ENCODE results near the gene SMYD3.
A peak's percentile ranks its signal among the peaks of the same experiment; 100 is the strongest.

The SMYD3 gene

GRCh38 chr1:246096356-246096755 is 410.7 kb downstream of the SMYD3 start:
- H3K36me3 ChIP-seq (ENCODE audit: control insufficient read depth in 4 of 4, insufficient read depth in 4 of 4, low read length in 3 of 4), result peaks cover 0 to 6% (median 0%) of the 10 kb centered on the region in 4 experiments
- ChIA-PET CTCF (interaction anchor here (1.1 to 1.5 kb wide), 2 partner anchors 30 to 83 kb away, joined by 3 read pairs; no protein-coding TSS in a partner anchor), POLR2A (no interaction called here)
- no peaks in the 10 kb centered on the region for H3K27me3 ChIP-seq (replicated peaks in 2 of 5; ENCODE audit: control insufficient read depth in 4 of 5, insufficient read depth in 5 of 5, low read length in 4 of 5)
- WGBS (ENCODE audit: insufficient coverage), result 100% methylated on average over 1 of the region's 5 CpGs
- peaks cover 0 to 2% (median 0%) of the 10 kb centered on the region in 5 experiments for H3K9me3 ChIP-seq (ENCODE audit: control extremely low read depth in 1 of 5, control insufficient read depth in 4 of 5, insufficient read depth in 2 of 5, low read depth in 1 of 5, low read length in 4 of 5)
- no peak overlapping the region for H3K4me3 ChIP-seq (ENCODE audit: control insufficient read depth in 1 of 7, extremely low read depth in 1 of 7, insufficient read depth in 4 of 7, low read depth in 2 of 7, low read length in 6 of 7)
- H3K4me1 ChIP-seq (ENCODE audit: control extremely low read depth in 1 of 4, control insufficient read depth in 4 of 4, insufficient read depth in 4 of 4, low read length in 3 of 4), result peaks cover 4 to 24% (median 13%) of the 10 kb centered on the region in 4 experiments
- H3K27ac ChIP-seq (ENCODE audit: insufficient read depth in 1 of 2, low read depth in 1 of 2, low read length in 2 of 2, poor library complexity in 1 of 2, severe bottlenecking in 2 of 2), result no peak overlapping the region
- DNase-seq, result no peak

- H3K36me3 ChIP-seq (ENCODE audit: control insufficient read depth in 4 of 4, insufficient read depth in 4 of 4, low read length in 3 of 4), result peaks cover 0 to 6% (median 0%) of the 10 kb centered on the region in 4 experiments
- H3K9me3 ChIP-seq (ENCODE audit: control extremely low read depth in 1 of 5, control insufficient read depth in 4 of 5, insufficient read depth in 2 of 5, low read depth in 1 of 5, low read length in 4 of 5), result peaks cover 0 to 2% (median 0%) of the 10 kb centered on the region in 5 experiments
- ChIA-PET POLR2A (no interaction called here), CTCF (interaction anchor here (1.1 kb wide), 1 partner anchor 82 kb away, joined by 3 read pairs; no protein-coding TSS in a partner anchor)
- no peak overlapping the region for H3K27ac ChIP-seq (ENCODE audit: insufficient read depth in 1 of 2, low read depth in 1 of 2, low read length in 2 of 2, poor library complexity in 1 of 2, severe bottlenecking in 2 of 2)
- 96% methylated on average over 5 of the region's 6 CpGs for WGBS (ENCODE audit: insufficient coverage)
- H3K4me3 ChIP-seq (ENCODE audit: control insufficient read depth in 1 of 7, extremely low read depth in 1 of 7, insufficient read depth in 4 of 7, low read depth in 2 of 7, low read length in 6 of 7), result no peak overlapping the region
- no peak for DNase-seq
- peaks cover 4 to 31% (median 14%) of the 10 kb centered on the region in 4 experiments for H3K4me1 ChIP-seq (ENCODE audit: control extremely low read depth in 1 of 4, control insufficient read depth in 4 of 4, insufficient read depth in 4 of 4, low read length in 3 of 4)
- no peaks in the 10 kb centered on the region for H3K27me3 ChIP-seq (replicated peaks in 2 of 5; ENCODE audit: control insufficient read depth in 4 of 5, insufficient read depth in 5 of 5, low read length in 4 of 5)
Measured at GRCh38 chr1:246095443-246095842, 411.6 kb downstream of the SMYD3 start.

- peaks cover 4 to 43% (median 14%) of the 10 kb centered on the region in 4 experiments for H3K4me1 ChIP-seq (ENCODE audit: control extremely low read depth in 1 of 4, control insufficient read depth in 4 of 4, insufficient read depth in 4 of 4, low read length in 3 of 4)
- POLR2A ChIA-PET, result interaction anchor here (0.6 kb wide), 2 partner anchors 18 to 170 kb away, joined by 4 read pairs; no protein-coding TSS in a partner anchor
- no peak overlapping the region for H3K4me3 ChIP-seq (ENCODE audit: control insufficient read depth in 1 of 7, extremely low read depth in 1 of 7, insufficient read depth in 4 of 7, low read depth in 2 of 7, low read length in 6 of 7)
- no peaks in the 10 kb centered on the region for H3K9me3 ChIP-seq (ENCODE audit: control extremely low read depth in 1 of 5, control insufficient read depth in 4 of 5, insufficient read depth in 2 of 5, low read depth in 1 of 5, low read length in 4 of 5)
- DNase-seq, result no peak
- CTCF ChIA-PET, result no interaction called here
- 100% methylated on average over 1 of the region's 4 CpGs for whole genome bisulfite sequencing (ENCODE audit: insufficient coverage)
- peaks cover 0 to 6% (median 0%) of the 10 kb centered on the region in 4 experiments for H3K36me3 ChIP-seq (ENCODE audit: control insufficient read depth in 4 of 4, insufficient read depth in 4 of 4, low read length in 3 of 4)
- no peak overlapping the region for H3K27ac ChIP-seq (ENCODE audit: insufficient read depth in 1 of 2, low read depth in 1 of 2, low read length in 2 of 2, poor library complexity in 1 of 2, severe bottlenecking in 2 of 2)
- H3K27me3 ChIP-seq (replicated peaks in 2 of 5; ENCODE audit: control insufficient read depth in 4 of 5, insufficient read depth in 5 of 5, low read length in 4 of 5), result no peaks in the 10 kb centered on the region
Measured at GRCh38 chr1:246093230-246093629, 413.8 kb downstream of the SMYD3 start.

DNA sequence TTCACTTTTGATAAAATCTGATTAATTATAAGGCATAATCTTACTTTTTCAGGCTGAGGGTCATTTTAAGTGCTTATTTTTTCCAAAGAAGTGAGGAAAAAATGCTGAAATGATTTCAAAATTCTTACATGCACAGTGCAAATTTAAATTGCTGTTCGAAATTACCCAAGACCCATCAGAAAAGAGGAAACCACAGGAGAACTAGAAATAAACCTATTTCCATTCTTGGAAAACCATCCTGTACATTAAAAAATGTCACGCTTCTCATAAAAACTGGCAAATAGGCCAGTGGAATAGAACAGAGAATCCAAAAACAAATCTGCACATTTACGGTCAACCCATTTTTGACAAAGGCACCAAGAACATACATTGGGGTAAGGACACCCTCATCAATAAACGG is 414.9 kb downstream of the SMYD3 start:
- Histone ChIP-seq H3K36me3 (ENCODE audit: control insufficient read depth in 4 of 4, insufficient read depth in 4 of 4, low read length in 3 of 4) (peaks cover 0 to 6% (median 0%) of the 10 kb centered on the region in 4 experiments), H3K9me3 (ENCODE audit: control extremely low read depth in 1 of 5, control insufficient read depth in 4 of 5, insufficient read depth in 2 of 5, low read depth in 1 of 5, low read length in 4 of 5) (peaks cover 0 to 2% (median 0%) of the 10 kb centered on the region in 5 experiments), H3K27me3 (replicated peaks in 2 of 5; ENCODE audit: control insufficient read depth in 4 of 5, insufficient read depth in 5 of 5, low read length in 4 of 5) (no peaks in the 10 kb centered on the region), H3K4me3 (ENCODE audit: control insufficient read depth in 1 of 7, extremely low read depth in 1 of 7, insufficient read depth in 4 of 7, low read depth in 2 of 7, low read length in 6 of 7) (peak overlapping the region in 2 of 7 experiments; percentile 14 to 34), H3K4me1 (ENCODE audit: control extremely low read depth in 1 of 4, control insufficient read depth in 4 of 4, insufficient read depth in 4 of 4, low read length in 3 of 4) (peaks cover 4 to 43% (median 14%) of the 10 kb centered on the region in 4 experiments), H3K27ac (ENCODE audit: insufficient read depth in 1 of 2, low read depth in 1 of 2, low read length in 2 of 2, poor library complexity in 1 of 2, severe bottlenecking in 2 of 2) (no peak overlapping the region)
- POLR2A ChIA-PET, result no interaction called here
- no peak for DNase-seq
- CTCF ChIA-PET, result interaction anchor here (1.4 kb wide), 1 partner anchor 23 kb away, joined by 4 read pairs; no protein-coding TSS in a partner anchor
- 50% methylated on average over 2 of the region's 4 CpGs for WGBS (ENCODE audit: insufficient coverage)

GRCh38 chr1:246091477-246091876 is 415.6 kb downstream of the SMYD3 start:
- POLR2A ChIA-PET, result no interaction called here
- Histone ChIP-seq H3K27me3 (replicated peaks in 2 of 5; ENCODE audit: control insufficient read depth in 4 of 5, insufficient read depth in 5 of 5, low read length in 4 of 5) (no peaks in the 10 kb centered on the region), H3K27ac (ENCODE audit: insufficient read depth in 1 of 2, low read depth in 1 of 2, low read length in 2 of 2, poor library complexity in 1 of 2, severe bottlenecking in 2 of 2) (no peak overlapping the region), H3K36me3 (ENCODE audit: control insufficient read depth in 4 of 4, insufficient read depth in 4 of 4, low read length in 3 of 4) (peaks cover 0 to 6% (median 0%) of the 10 kb centered on the region in 4 experiments), H3K4me1 (ENCODE audit: control extremely low read depth in 1 of 4, control insufficient read depth in 4 of 4, insufficient read depth in 4 of 4, low read length in 3 of 4) (peaks cover 4 to 43% (median 14%) of the 10 kb centered on the region in 4 experiments), H3K4me3 (ENCODE audit: control insufficient read depth in 1 of 7, extremely low read depth in 1 of 7, insufficient read depth in 4 of 7, low read depth in 2 of 7, low read length in 6 of 7) (no peak overlapping the region), H3K9me3 (ENCODE audit: control extremely low read depth in 1 of 5, control insufficient read depth in 4 of 5, insufficient read depth in 2 of 5, low read depth in 1 of 5, low read length in 4 of 5) (peaks cover 0 to 2% (median 0%) of the 10 kb centered on the region in 5 experiments)
- WGBS (ENCODE audit: insufficient coverage), result 92% methylated on average over 2 of the region's 4 CpGs
- DNase-seq, result peak in 1 of 3 donors; percentile 22
- CTCF ChIA-PET, result interaction anchor here (1.4 kb wide), 1 partner anchor 22 kb away, joined by 4 read pairs; no protein-coding TSS in a partner anchor

DNA sequence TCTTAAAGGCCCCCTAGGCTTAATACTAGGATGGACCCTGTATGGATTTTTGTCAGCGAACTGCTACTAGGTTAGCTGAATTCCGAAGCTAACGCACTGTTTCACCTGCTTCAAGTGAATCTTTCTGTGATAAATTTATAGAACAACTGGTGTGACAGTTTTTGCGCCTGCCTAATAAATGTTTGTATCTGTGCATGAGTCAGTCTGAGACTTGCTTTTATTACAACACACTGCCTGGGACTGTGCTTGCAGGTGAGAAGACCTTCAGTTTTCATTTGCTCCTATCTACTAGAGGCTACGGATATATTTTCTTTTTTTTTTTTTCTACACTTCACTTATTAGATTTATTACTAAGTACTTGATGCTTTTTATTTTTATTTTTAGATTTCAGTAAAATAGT is 420.9 kb downstream of the SMYD3 start:
- ChIA-PET CTCF (no interaction called here), POLR2A (no interaction called here)
- H3K9me3 ChIP-seq (ENCODE audit: control extremely low read depth in 1 of 5, control insufficient read depth in 4 of 5, insufficient read depth in 2 of 5, low read depth in 1 of 5, low read length in 4 of 5), result peaks cover 2 to 11% (median 9%) of the 10 kb centered on the region in 5 experiments
- H3K27ac ChIP-seq (ENCODE audit: insufficient read depth in 1 of 2, low read depth in 1 of 2, low read length in 2 of 2, poor library complexity in 1 of 2, severe bottlenecking in 2 of 2), result no peak overlapping the region
- H3K36me3 ChIP-seq (ENCODE audit: control insufficient read depth in 4 of 4, insufficient read depth in 4 of 4, low read length in 3 of 4), result no peaks in the 10 kb centered on the region
- 100% methylated on average over 3 of the region's 5 CpGs for WGBS (ENCODE audit: insufficient coverage)
- no peak overlapping the region for H3K4me3 ChIP-seq (ENCODE audit: control insufficient read depth in 1 of 7, extremely low read depth in 1 of 7, insufficient read depth in 4 of 7, low read depth in 2 of 7, low read length in 6 of 7)
- no peak for DNase-seq
- H3K4me1 ChIP-seq (ENCODE audit: control extremely low read depth in 1 of 4, control insufficient read depth in 4 of 4, insufficient read depth in 4 of 4, low read length in 3 of 4), result peaks cover 0 to 17% (median under 1%) of the 10 kb centered on the region in 4 experiments
- no peaks in the 10 kb centered on the region for H3K27me3 ChIP-seq (replicated peaks in 2 of 5; ENCODE audit: control insufficient read depth in 4 of 5, insufficient read depth in 5 of 5, low read length in 4 of 5)

DNA sequence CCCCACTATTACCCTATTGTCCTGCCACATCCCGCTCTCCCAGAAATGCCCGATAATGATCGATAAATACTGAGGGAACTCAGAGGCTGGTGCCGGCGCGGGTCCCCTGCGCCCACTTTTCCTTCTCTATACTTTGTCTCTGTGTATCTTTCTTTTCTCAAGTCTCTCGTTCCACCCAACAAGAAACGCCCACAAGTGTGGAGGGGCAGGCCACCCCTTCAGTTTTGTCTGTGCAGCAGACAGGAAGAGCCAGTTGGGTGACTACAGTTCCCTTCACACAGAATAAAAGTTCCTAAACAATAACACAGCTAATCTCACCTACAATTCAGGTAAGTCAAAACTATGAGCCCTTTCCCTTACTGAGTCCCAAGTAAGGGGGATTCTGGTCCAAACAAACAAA is 423.7 kb downstream of the SMYD3 start:
- POLR2A ChIA-PET, result no interaction called here
- H3K27me3 ChIP-seq (replicated peaks in 2 of 5; ENCODE audit: control insufficient read depth in 4 of 5, insufficient read depth in 5 of 5, low read length in 4 of 5), result no peaks in the 10 kb centered on the region
- 100% methylated on average over 2 of the region's 9 CpGs for WGBS (ENCODE audit: insufficient coverage)

More for the DNA sequence above, 423.7 kb downstream of the SMYD3 start:
- Histone ChIP-seq H3K4me1 (ENCODE audit: control extremely low read depth in 1 of 4, control insufficient read depth in 4 of 4, insufficient read depth in 4 of 4, low read length in 3 of 4) (peaks cover 0 to 6% (median 2%) of the 10 kb centered on the region in 4 experiments), H3K9me3 (ENCODE audit: control extremely low read depth in 1 of 5, control insufficient read depth in 4 of 5, insufficient read depth in 2 of 5, low read depth in 1 of 5, low read length in 4 of 5) (peaks cover 2 to 20% (median 9%) of the 10 kb centered on the region in 5 experiments), H3K27ac (ENCODE audit: insufficient read depth in 1 of 2, low read depth in 1 of 2, low read length in 2 of 2, poor library complexity in 1 of 2, severe bottlenecking in 2 of 2) (no peak overlapping the region), H3K36me3 (ENCODE audit: control insufficient read depth in 4 of 4, insufficient read depth in 4 of 4, low read length in 3 of 4) (peaks cover 0 to 3% (median 0%) of the 10 kb centered on the region in 4 experiments), H3K4me3 (ENCODE audit: control insufficient read depth in 1 of 7, extremely low read depth in 1 of 7, insufficient read depth in 4 of 7, low read depth in 2 of 7, low read length in 6 of 7) (no peak overlapping the region)
- DNase-seq, result no peak
- CTCF ChIA-PET, result no interaction called here

All from common myeloid progenitor, CD34-positive (primary cell).